COLO668 (cell line): ENCODE measurements around the gene ZNF439.
"Not testable (repeated sequence)": the region's sequence is repeated elsewhere in the genome, so short reads cannot be mapped to it uniquely, and the experiment has no call there.

ENCODE experiments used
- DNase-seq: peaks from one replicate; lab custom pipeline; 2025; ENCODE audit not compliant: unreplicated experiment; lab: John Stamatoyannopoulos, UW

ZNF439 gene

GRCh38 chr19:11867766-11868165, 19.2 kb downstream of the ZNF439 start:
- DNase-seq, result not testable (repeated sequence)

- DNase-seq, result no peak
These were observed 19.7 kb downstream of the ZNF439 start for GRCh38 chr19:11868188-11868587.

GRCh38 chr19:11872624-11873023, 24.1 kb downstream of the ZNF439 start:
- DNase-seq, result no peak

- DNase-seq, result no peak
These were observed 25.2 kb downstream of the ZNF439 start for GRCh38 chr19:11873762-11874161.

GRCh38 chr19:11879687-11880266, 31.3 kb downstream of the ZNF439 start:
- peak; percentile 36 for DNase-seq

GRCh38 chr19:11880598-11880997, 32.1 kb downstream of the ZNF439 start:
- no peak for DNase-seq

GRCh38 chr19:11881151-11881800, 32.8 kb downstream of the ZNF439 start:
- DNase-seq, result peak; percentile 63

GRCh38 chr19:11882606-11883005, 34.1 kb downstream of the ZNF439 start:
- DNase-seq, result no peak

- no peak for DNase-seq
These were observed 38.7 kb downstream of the ZNF439 start for GRCh38 chr19:11887234-11887610.

- peak; percentile 73 for DNase-seq
These were observed 39.3 kb downstream of the ZNF439 start, which contains the start of gene ZNF69 for GRCh38 chr19:11887611-11888531. ZNF69 (plus strand) TSS chr19:11887782; CDS start chr19:11887924, 142 bp downstream.

GRCh38 chr19:11889901-11890300, 41.4 kb downstream of the ZNF439 start:
- not testable (repeated sequence) for DNase-seq

GRCh38 chr19:11890634-11891033, 42.1 kb downstream of the ZNF439 start:
- no peak for DNase-seq

GRCh38 chr19:11894851-11895250, 46.3 kb downstream of the ZNF439 start:
- no peak for DNase-seq

- DNase-seq, result no peak
These were observed 53.7 kb downstream of the ZNF439 start for GRCh38 chr19:11902228-11902627.

- no peak for DNase-seq
These were observed 57.4 kb downstream of the ZNF439 start for GRCh38 chr19:11905928-11906327.

GRCh38 chr19:11911937-11912336, 63.4 kb downstream of the ZNF439 start:
- DNase-seq, result not testable (repeated sequence)

- DNase-seq, result not testable (repeated sequence)
These were observed 66.0 kb downstream of the ZNF439 start for GRCh38 chr19:11914417-11915051.
